Mesodermal cell (in vitro differentiated cells): Measurements from ENCODE around the gene LRRC28.

Source experiments
- H3K27ac ChIP-seq: 2 replicates; pipeline ENCODE4 v1.7.0; 2013; ENCODE audit warnings: mild to moderate bottlenecking, low read depth, low read length, moderate library complexity; ENCODE audit not compliant: severe bottlenecking
- H3K36me3 ChIP-seq: 2 replicates; pipeline ENCODE4 v1.7.1; 2013; ENCODE audit warnings: mild to moderate bottlenecking, low read length, moderate library complexity; ENCODE audit not compliant: control insufficient read depth, insufficient read depth
- H3K4me1 ChIP-seq: one replicate; pipeline ENCODE4 v1.7.1; 2013; ENCODE audit warnings: mild to moderate bottlenecking, low read length; ENCODE audit not compliant: insufficient read depth, control insufficient read depth, poor library complexity, severe bottlenecking
- H3K4me3 ChIP-seq: 2 replicates; pipeline ENCODE4 v1.7.0; 2013; ENCODE audit warnings: low read length, control low read depth, mild to moderate bottlenecking; ENCODE audit not compliant: insufficient read depth, poor library complexity, severe bottlenecking; ENCODE audit errors: extremely low read depth
- H3K9me3 ChIP-seq: 2 replicates; pipeline ENCODE4 v1.7.1; 2013; ENCODE audit warnings: mild to moderate bottlenecking, low read length, moderate library complexity; ENCODE audit not compliant: control insufficient read depth
- WGBS, 2 experiments: methylation state at CpG; one replicate each; pipeline ENCODE4 v1.1.5; 2013; ENCODE audit warnings: missing lambda C conversion rate in 2 of 2; ENCODE audit not compliant: insufficient coverage in 2 of 2; 5-methylcytosine and 5-hydroxymethylcytosine counted together

Gene LRRC28

DNA sequence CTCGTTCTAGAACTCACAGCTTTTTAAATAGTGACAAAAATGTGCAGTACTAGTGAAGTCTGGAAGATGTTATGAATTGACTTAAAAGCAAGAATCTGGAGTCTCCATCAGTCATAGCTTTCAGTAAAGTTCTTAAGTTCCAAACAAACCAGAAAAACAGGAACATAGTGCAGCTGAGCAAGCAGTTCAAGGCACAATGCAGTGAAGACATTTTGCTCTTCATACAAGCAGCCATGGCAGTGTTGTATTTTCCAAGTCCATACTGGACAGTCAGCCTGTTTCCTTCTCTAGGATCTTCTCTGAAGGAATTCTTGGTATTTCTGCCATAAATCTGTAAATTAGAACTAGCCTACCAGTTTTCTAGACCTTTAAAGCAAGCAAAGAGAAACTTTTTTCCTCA is 90.5 kb downstream of the LRRC28 start:
- H3K4me3 ChIP-seq = no peak overlapping the region
- no peaks in the 10 kb centered on the region for H3K4me1 ChIP-seq
- no peaks in the 10 kb centered on the region for H3K36me3 ChIP-seq
- no peak overlapping the region for H3K27ac ChIP-seq
- H3K9me3 ChIP-seq = no peaks in the 10 kb centered on the region
- 80 to 85% methylated on average over 1 of the region's 1 CpG for WGBS, 2 experiments

DNA sequence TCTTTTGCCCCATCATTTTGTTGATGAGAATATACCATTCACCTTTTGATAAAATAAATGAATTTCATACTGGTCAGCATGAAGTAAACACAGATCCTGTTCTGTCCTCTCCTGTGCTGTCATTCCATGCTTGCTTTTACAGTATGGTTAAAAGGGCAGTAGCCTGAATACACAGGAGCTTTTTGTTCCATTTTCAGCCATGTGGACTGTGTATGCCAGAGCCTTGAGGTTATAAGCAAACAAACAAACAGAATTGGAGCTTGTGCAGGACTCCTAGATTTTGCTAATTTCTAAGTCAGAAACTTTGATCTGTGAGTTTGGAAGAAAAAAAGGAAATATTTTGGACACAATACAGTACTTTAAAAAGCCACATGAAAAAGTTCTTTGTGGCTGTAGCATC is 91.9 kb downstream of the LRRC28 start:
- Histone ChIP-seq H3K27ac (no peak overlapping the region), H3K36me3 (no peaks in the 10 kb centered on the region), H3K4me1 (no peaks in the 10 kb centered on the region), H3K4me3 (no peak overlapping the region), H3K9me3 (no peaks in the 10 kb centered on the region)

DNA sequence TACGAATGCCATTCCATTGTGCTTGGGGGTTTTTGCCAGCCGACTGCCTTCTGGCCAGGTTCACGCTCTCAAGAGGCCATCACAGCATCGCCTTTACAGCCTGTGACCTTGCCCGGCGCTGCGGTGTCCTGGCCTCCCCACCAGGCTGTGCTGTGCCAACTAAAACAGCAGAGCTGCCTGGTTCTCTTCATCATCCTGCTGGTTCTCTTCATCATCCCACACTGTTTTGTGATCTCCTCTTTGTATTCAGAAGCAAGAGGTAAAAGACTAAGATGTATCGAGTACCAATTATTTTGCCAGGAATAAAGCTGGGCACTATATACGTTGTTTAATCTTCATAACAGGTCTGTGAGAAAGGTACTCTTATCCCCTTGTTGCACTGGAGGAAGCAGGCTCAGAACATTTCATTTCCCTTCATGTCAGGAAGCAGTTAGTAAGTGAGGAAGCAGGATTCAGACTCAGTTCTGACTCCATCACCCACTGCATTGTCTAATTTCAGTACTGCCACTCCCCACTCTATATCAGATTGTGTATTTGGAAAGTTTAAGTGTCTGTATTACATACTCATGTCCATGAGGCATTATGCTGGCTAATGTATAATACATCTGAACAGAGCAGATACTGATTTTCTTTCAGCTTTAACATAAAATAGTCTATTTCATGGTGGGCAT is 92.7 kb downstream of the LRRC28 start:
- Histone ChIP-seq H3K4me3 (no peak overlapping the region), H3K9me3 (no peaks in the 10 kb centered on the region), H3K36me3 (no peaks in the 10 kb centered on the region), H3K27ac (no peak overlapping the region), H3K4me1 (no peaks in the 10 kb centered on the region)
- WGBS, 2 experiments = 90 to 93% methylated on average over 9 of the region's 9 CpGs

DNA sequence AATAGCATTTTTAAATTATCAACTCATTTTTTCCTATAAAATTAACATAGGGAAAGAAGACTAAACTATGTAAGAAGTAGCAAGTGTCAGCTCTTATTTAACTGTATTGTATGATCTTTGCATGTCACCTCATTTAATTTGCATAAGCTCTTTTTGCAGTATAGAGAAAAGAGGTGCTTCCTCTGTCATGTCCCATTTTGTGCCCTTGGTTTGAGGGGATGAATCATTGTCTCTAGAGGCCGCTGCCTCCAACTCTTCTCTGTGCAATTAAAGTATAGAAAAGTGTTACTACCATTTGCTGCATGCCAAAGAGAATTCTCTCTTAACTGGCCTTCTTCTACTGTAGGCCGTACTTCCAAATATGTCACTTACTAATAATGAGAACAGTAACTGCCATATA is 93.4 kb downstream of the LRRC28 start:
- no CpG with 5 or more reads among the region's 2 CpGs for WGBS, 2 experiments
- H3K36me3 ChIP-seq = no peaks in the 10 kb centered on the region
- H3K9me3 ChIP-seq = no peaks in the 10 kb centered on the region
- H3K27ac ChIP-seq = no peak overlapping the region
- H3K4me3 ChIP-seq = no peak overlapping the region
- no peaks in the 10 kb centered on the region for H3K4me1 ChIP-seq

DNA sequence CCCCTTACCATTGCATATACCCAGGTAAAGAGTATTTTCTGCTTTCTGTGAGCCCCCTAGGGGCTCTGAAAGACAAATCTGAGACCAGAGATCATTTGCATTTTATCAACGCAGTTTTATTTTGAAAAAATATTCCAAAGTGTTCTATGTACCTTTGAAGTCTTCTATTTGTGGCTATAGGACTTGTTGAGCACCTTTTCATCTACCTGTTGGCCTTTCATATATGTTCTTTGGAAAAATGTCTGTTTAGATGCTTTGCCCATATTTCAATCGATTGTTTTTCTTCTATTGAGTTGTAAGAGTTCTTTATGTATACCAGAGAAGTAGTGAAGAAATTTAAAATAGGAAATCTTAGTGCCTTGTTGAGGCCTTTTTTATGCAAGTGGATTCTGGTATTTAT is 94.0 kb downstream of the LRRC28 start:
- Histone ChIP-seq H3K9me3 (no peaks in the 10 kb centered on the region), H3K36me3 (no peaks in the 10 kb centered on the region)
- WGBS, 2 experiments = 80% methylated on average over 1 of the region's 2 CpGs; no CpG with 5 or more reads in 1 of the 2 experiments

DNA sequence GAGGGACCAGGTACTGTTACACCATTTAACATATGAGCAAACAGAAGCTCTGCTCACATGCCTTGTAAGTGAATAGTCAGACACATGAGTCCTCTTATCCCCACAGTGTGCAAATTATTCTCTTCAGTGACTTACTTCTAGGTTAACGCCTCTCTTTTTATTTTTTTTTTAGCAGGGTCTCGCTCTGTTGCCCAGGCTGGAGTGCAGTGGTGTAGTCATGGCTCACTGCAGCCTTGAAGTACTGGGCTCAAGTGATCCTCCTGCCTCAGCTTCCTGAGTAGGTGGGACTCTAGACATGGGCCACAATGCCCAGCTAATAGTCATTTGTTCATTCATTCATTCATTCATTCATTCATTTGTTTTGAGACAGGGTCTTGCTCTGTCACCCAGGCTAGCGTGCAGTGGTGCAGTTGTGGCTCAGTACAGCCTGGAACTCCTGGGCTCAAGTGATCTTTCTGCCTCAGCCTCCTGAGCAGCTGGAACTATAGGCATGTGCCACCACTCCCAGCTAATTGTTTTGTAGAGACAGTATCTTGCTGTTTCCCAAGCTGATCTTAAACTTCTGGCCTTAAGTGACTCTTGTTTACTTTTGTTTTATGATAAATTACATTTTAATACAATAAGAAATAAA is 94.7 kb downstream of the LRRC28 start:
- no peaks in the 10 kb centered on the region for H3K4me1 ChIP-seq
- H3K4me3 ChIP-seq = no peak overlapping the region
- H3K27ac ChIP-seq = no peak overlapping the region
- WGBS, 2 experiments = 91 to 94% methylated on average over 3 of the region's 3 CpGs
- H3K9me3 ChIP-seq = no peaks in the 10 kb centered on the region
- no peaks in the 10 kb centered on the region for H3K36me3 ChIP-seq

More for the DNA sequence above, 94.0 kb downstream of the LRRC28 start:
- no peaks in the 10 kb centered on the region for H3K4me1 ChIP-seq
- no peak overlapping the region for H3K27ac ChIP-seq
- H3K4me3 ChIP-seq = no peak overlapping the region

DNA sequence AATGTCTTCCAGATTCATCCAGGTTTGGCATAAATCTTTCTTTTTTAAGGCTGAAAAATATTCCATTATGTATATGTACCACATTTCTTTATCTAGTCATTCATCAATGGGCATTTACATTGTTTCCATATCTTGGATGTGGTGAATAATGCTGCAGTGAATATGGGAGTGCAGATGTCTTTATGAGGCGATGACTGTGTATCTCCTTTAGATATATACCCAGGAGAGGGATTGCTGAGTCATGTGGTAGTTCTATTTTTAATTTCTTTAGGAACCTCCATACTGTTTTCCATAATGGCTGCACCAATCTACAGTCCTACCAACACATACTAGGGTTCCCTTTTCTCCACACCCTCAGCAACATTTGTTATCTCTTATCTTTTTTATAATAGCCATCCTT is 96.3 kb downstream of the LRRC28 start:
- H3K36me3 ChIP-seq = no peaks in the 10 kb centered on the region
- no peak overlapping the region for H3K4me3 ChIP-seq
- no peaks in the 10 kb centered on the region for H3K9me3 ChIP-seq
- no peaks in the 10 kb centered on the region for H3K4me1 ChIP-seq
- no CpG with 5 or more reads among the region's 1 CpG for WGBS, 2 experiments
- H3K27ac ChIP-seq = no peak overlapping the region

DNA sequence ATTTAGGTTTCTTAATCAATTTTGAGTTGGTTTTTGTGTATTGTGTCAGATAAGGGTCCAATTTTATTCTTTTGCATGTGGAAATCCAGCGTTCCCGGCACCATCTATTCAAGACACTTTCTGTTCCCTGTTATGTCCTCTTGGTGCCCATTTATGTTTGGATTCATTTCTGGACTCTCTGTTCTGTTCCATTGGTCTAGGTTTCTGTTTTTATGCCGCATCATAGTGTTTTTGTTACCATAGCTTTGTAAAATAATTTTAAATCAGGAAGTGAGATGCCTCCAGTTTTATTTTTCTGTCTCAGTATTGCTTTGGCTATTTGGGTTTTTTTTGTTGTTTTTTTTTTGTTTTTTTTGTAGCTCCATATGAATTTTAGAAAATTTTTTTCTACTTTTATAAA is 97.1 kb downstream of the LRRC28 start:
- 92 to 93% methylated on average over 2 of the region's 3 CpGs for WGBS, 2 experiments
- no peaks in the 10 kb centered on the region for H3K9me3 ChIP-seq
- no peak overlapping the region for H3K27ac ChIP-seq
- no peak overlapping the region for H3K4me3 ChIP-seq
- H3K4me1 ChIP-seq = no peaks in the 10 kb centered on the region
- H3K36me3 ChIP-seq = no peaks in the 10 kb centered on the region

DNA sequence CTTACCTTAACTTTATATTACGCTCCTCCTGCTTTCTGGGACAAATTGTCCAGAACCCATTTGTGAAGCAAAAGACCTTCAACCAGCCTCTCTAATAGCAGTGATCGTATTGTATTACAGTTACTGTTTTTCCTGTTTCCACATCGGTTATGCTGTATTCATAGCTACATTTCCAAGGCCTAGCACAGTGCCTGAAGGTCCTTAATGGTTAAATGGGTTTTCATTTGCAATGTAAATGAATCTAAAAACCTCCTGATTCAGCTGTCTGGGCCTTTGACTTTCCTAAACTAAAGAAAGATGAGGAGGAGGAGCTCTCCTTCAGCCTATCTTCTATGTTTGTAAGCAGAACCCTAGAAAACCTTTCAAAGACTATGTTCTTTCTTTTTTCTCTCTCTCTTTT is 99.1 kb downstream of the LRRC28 start:
- Histone ChIP-seq H3K27ac (no peak overlapping the region), H3K9me3 (no peaks in the 10 kb centered on the region), H3K4me1 (no peaks in the 10 kb centered on the region), H3K4me3 (no peak overlapping the region), H3K36me3 (no peaks in the 10 kb centered on the region)
- WGBS, 2 experiments = 96 to 100% methylated on average over 2 of the region's 3 CpGs

DNA sequence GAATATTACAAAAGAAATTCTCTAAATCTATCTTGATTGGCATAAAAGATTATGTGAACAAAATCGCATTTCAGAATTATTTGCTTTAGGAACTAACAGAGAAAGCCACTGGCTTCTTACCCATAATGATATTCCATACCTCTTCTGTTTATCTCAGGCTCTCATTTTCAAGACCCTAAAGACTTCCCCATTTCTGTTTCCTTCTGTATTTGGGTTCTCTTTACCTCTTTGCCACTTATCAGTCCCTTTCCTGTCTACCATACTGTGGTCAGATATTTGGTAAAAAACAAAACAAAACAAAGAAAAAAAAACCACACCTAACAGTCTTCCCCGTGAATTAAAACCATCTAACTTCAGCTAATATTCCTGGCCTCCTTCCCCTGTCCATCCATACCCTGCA is 108.5 kb downstream of the LRRC28 start:
- Histone ChIP-seq H3K36me3 (no peaks in the 10 kb centered on the region), H3K27ac (no peak overlapping the region), H3K9me3 (no peaks in the 10 kb centered on the region), H3K4me3 (no peak overlapping the region), H3K4me1 (no peaks in the 10 kb centered on the region)
- WGBS, 2 experiments = 80 to 90% methylated on average over 1 to 2 of the region's 2 CpGs

DNA sequence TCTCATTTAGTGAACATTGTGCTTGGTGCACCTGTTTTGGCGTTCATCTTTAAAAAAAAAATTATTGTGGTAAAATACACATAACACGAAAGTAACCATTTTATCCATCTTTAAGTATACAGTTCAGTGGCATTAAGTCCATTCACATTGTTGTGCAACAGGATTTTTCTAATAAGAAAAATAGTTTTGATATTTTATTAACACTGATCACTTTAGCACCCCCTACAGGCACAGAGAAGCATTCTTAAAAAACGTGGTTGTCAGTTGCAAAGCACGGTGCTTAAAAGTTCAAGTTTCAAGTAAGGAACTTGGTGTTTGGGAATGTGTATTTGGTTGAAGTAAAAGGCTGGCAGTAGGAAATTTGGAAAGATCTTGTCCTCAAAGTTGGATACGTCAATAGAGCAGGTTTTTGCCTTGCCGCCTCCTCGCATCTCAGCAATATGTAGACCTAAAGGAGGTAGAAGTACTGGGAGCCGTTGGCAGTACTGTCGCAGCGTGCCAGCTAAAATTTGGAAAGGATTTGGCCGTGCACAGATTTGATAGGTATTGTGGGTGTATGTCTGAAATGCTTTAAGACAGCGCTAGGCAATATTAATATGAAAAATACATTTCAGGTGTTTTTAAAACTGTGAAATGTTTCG is 110.4 kb downstream of the LRRC28 start:
- Histone ChIP-seq H3K4me3 (no peak overlapping the region), H3K9me3 (peaks cover 4% of the 10 kb centered on the region), H3K27ac (no peak overlapping the region), H3K4me1 (no peaks in the 10 kb centered on the region), H3K36me3 (peaks cover 3% of the 10 kb centered on the region)
- 79 to 91% methylated on average over 8 to 9 of the region's 13 CpGs for WGBS, 2 experiments
